LNCaP clone FGC (cell line): ENCODE data around the gene MRTFA.

ENCODE experiments used
- DNase-seq: peaks from one replicate; pipeline ENCODE4 v3.0.0-alpha.2; 2011; ENCODE audit warnings: low read depth
- H3K4me3 ChIP-seq: 2 replicates; pipeline ENCODE4 v1.5.1; 2011; ENCODE audit warnings: mild to moderate bottlenecking, low read depth, low read length, control low read depth
- TF ChIP-seq, protein P1 (sequence below): IDR thresholded peaks from 2 replicates; pipeline ENCODE4 v1.5.1; 2012; ENCODE audit warnings: mild to moderate bottlenecking; ENCODE audit not compliant: control insufficient read depth, insufficient read depth; ENCODE audit errors: extremely low read depth

MRTFA gene

GRCh38 chr22:40572976-40573375 is 63.5 kb downstream of the MRTFA start:
- TF ChIP-seq, protein P1, sequence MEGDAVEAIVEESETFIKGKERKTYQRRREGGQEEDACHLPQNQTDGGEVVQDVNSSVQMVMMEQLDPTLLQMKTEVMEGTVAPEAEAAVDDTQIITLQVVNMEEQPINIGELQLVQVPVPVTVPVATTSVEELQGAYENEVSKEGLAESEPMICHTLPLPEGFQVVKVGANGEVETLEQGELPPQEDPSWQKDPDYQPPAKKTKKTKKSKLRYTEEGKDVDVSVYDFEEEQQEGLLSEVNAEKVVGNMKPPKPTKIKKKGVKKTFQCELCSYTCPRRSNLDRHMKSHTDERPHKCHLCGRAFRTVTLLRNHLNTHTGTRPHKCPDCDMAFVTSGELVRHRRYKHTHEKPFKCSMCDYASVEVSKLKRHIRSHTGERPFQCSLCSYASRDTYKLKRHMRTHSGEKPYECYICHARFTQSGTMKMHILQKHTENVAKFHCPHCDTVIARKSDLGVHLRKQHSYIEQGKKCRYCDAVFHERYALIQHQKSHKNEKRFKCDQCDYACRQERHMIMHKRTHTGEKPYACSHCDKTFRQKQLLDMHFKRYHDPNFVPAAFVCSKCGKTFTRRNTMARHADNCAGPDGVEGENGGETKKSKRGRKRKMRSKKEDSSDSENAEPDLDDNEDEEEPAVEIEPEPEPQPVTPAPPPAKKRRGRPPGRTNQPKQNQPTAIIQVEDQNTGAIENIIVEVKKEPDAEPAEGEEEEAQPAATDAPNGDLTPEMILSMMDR: no peak
- no peak overlapping the region for H3K4me3 ChIP-seq
- DNase-seq: no peak

- H3K4me3 ChIP-seq: no peak overlapping the region
Observed at GRCh38 chr22:40571887-40572286, 64.6 kb downstream of the MRTFA start.

GRCh38 chr22:40567626-40568328 is 68.7 kb downstream of the MRTFA start:
- TF ChIP-seq, protein P1: no peak
- DNase-seq: no peak
- H3K4me3 ChIP-seq: no peak overlapping the region

More at GRCh38 chr22:40571887-40572286, 64.6 kb downstream of the MRTFA start:
- TF ChIP-seq, protein P1: no peak
- no peak for DNase-seq

DNA sequence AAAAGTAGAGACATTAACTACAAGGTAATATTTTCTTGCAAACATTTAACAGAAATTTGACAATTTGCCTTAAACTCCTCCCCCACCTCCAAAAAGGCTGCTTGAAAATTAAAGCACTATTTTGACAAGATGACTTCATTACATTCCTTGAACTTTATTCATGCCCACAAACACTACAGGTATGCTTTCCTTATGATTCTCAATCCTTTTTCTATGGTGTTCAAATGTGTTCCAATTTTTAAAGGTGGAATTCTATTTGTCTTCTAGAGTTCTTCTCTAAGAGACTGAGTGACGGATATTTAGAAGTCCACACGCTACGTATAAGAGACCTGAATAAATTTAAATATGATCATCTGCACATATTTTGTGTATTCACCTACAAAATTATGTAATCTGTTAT is 69.4 kb downstream of the MRTFA start:
- DNase-seq: no peak
- TF ChIP-seq, protein P1: no peak
- no peak overlapping the region for H3K4me3 ChIP-seq

DNA sequence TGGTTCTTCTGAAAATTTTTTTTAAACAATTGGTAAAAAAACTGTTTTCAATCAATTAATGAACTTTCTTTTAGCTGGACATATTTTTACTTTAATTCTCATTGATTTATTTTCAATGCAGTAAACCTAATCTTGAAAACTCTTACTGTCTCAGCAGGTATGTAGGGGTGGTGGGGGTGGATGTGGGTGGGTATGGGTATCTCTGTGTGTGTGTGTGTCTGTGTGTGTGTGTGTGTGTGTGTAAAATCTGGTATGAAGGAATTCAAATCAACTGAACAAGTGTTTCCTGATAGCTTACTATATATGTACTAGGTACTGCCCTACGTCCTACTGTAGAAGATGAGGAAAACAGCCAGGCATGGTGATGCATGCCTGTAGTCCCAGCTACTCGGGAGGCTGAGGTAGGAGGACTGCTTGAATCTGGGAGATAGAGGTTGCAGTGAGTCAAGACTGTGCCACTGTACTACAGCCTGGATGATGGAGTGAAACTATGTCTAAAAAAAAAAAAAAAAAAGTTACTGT is 75.5 kb downstream of the MRTFA start:
- no peak for DNase-seq
- TF ChIP-seq, protein P1: no peak

GRCh38 chr22:40560551-40560950 is 76.0 kb downstream of the MRTFA start:
- TF ChIP-seq, protein P1: no peak
- H3K4me3 ChIP-seq: no peak overlapping the region
- DNase-seq: no peak

More for the DNA sequence above, 75.5 kb downstream of the MRTFA start:
- no peak overlapping the region for H3K4me3 ChIP-seq

GRCh38 chr22:40557972-40558371 is 78.5 kb downstream of the MRTFA start:
- TF ChIP-seq, protein P1: no peak
- DNase-seq: no peak
- no peak overlapping the region for H3K4me3 ChIP-seq
